Muscle of back (tissue), 10 donors: ENCODE results near the gene PAPOLG. TPM values are rescaled to one million over a fixed set of nuclear protein-coding genes. Genes with fewer than 3 reads are reported as not detected.

Experiments
- polyA plus RNA-seq, 10 donors: library from polyadenylated mRNA; unstranded; fragments of 120-200 nt; gene quantifications; one replicate each; pipeline ENCODE4 v1.2.1, GENCODE V29; 2013; ENCODE audit not compliant: insufficient read length in 10 of 10

Gene PAPOLG
- polyA plus RNA-seq, 10 donors = 9.2 to 15.8 (median 13.5) TPM

Other genes with a start within 250 kb of the PAPOLG start
- 10 to 100 TPM in 2 of 10 donors, 1 to 10 TPM in 8; 2.5 to 17.0 (median 4.0) TPM for gene BCL11A, start 202.6 kb upstream of the PAPOLG start, polyA plus RNA-seq
- gene REL, start 125.3 kb downstream of the PAPOLG start, polyA plus RNA-seq = 1 to 10 TPM; 2.9 to 6.0 (median 5.0) TPM